Retina (tissue), 1 donor: Measurements from ENCODE around the gene GBX1.

Experiments
- DNase-seq: peaks from one replicate; pipeline ENCODE4 v3.0.0-alpha.2; 2016

GBX1 gene

DNA sequence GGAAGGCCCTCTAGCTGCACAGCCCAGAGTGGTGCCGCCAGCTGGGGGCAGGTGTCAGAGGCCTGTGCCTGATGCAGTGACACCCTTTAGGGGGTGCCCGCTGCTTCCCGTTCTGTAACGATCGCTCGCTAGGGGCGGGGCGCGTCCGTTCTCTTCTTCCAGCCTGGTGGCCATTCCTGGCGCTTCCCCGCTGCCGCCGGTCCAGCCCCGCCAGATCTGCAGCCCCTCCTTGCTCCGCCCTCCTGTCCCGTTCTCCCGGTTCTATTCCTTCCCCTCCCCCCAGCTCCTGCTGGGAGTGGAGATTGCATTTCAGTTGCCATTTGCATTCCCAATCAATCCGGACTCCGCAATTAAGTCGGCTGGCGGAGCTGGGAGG lies 42.0 kb downstream of the GBX1 start:
- no peak for DNase-seq

DNA sequence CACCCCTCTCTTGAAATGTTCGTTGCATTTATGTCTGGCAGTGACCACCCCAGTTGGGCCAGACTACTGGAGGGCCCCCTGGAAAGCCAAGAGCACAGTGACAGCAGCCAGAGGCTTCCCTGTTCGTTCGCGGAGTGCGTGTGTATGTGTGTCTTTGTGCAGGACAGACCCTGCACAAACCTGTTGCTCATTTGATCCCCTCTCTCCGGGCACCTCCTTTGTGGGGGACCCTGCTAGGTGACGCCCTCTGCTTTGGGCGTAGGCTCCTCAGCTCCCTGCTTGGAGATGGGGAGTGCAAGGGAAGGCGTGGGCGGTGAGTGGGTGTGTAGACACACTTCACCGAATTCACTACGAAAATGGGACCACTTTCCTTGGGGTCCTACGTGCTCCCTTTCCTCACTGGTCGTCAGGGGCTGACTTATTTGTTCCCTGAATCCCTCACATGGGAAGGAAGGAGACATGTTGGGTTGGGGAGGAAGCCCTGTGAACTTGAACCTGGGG lies 42.5 kb downstream of the GBX1 start:
- no peak for DNase-seq

- no peak for DNase-seq
These were observed 43.0 kb downstream of the GBX1 start for GRCh38 chr7:151124481-151124880.

GRCh38 chr7:151123822-151124464 lies 43.6 kb downstream of the GBX1 start:
- DNase-seq: peak; percentile 90

- no peak for DNase-seq
These were observed 44.2 kb downstream of the GBX1 start for GRCh38 chr7:151123158-151123821.

DNA sequence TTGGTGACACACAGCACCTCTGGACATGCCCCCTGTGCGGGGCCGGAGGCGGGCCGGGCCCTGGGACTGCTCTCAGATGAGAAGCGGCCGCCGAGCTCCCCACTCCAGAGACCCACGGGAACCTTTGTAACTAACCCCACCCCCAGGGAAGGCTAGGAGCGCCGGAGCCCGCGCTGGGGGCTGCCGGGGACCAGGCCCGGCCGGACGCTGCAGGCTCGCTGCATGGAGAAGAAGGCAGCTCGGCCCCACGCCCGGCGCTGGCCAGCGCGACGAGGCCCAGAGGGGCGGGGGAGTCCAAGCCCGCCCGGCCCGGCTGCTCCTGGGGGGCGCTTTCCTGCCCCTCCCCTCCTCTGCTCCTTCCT lies 44.7 kb downstream of the GBX1 start:
- no peak for DNase-seq

- DNase-seq: peak; percentile 74
These were observed 45.2 kb downstream of the GBX1 start for GRCh38 chr7:151122276-151122675.

DNA sequence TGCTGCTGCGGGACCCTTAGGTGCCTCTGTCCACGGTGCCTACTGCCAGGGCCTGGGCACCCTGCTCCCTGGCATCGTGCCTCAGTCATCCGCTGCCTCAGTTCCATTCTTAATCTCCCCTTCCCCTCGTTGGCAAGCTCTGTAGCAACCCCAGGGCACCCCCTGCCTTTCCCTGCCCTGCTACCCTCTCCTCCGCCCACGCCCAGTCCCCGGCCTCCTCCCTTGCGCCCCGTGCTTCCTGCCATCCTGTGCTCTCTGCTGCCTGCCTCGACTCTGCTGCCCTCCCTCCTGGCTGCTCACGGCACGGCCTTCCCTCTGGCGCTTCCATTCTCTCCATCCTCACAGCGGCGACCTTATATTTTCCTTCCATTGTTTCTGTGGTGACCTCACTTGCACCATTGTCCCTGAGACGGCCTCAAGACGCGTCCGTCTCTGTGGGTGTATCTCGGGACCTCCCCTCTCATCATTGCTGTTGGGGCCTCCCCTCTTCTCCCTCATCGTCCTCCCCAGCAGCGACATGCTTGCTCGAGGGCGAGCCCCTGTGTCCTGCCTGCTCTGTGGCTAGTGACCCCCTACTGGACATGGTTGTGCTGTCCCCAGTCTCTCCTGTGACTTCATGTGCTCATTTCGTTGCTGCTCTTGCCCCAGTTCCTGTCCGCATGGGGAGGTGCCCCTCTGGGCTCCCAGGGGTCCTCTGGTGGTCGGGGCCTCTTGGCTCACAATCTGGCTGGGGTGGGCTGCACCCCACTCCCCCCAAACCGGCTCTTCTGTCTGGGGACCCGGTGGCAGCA lies 45.9 kb downstream of the GBX1 start:
- no peak for DNase-seq

- DNase-seq: no peak
These were observed 46.6 kb downstream of the GBX1 start for GRCh38 chr7:151120896-151121295.

- no peak for DNase-seq
These were observed 47.6 kb downstream of the GBX1 start for GRCh38 chr7:151119902-151120301.

DNA sequence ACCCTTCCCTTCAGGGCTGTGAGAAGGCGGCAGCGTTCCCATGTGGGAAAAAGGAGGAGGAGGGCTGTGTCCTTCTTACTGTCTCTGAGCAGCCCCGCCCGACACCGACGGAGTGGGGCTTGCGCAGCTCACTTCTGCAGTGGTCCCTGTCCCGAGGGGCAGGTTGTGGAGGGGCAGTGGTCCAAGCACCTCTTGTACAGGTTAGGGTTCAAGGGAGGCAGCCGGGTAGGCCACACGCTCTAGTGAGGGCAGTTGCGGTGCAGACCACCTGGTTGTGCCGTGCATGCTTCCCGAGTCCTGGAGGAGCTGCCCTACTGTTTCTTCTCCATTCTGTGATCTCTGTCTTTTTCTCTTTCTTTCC lies 48.5 kb downstream of the GBX1 start:
- no peak for DNase-seq

- no peak for DNase-seq
These were observed 49.1 kb downstream of the GBX1 start for GRCh38 chr7:151118108-151119054.

DNA sequence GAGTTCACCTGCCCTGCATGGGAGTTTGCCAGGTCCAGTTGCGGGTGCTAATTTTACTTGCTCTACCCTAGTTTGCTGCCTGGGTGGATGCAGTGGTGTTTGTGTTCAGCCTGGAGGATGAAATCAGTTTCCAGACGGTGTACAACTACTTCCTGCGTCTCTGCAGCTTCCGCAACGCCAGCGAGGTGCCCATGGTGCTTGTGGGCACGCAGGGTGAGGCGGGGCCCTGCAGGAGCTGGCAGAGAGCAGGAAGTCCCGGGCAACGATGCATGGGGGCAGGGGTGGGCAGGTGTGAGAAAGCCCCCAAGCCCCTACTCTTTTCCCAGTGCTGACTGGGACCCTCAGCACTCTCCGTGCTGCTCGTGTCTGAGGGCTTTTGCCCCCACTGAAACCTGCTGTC lies 49.9 kb downstream of the GBX1 start:
- DNase-seq: no peak

GRCh38 chr7:151116603-151117440 lies 50.7 kb downstream of the GBX1 start:
- no peak for DNase-seq

DNA sequence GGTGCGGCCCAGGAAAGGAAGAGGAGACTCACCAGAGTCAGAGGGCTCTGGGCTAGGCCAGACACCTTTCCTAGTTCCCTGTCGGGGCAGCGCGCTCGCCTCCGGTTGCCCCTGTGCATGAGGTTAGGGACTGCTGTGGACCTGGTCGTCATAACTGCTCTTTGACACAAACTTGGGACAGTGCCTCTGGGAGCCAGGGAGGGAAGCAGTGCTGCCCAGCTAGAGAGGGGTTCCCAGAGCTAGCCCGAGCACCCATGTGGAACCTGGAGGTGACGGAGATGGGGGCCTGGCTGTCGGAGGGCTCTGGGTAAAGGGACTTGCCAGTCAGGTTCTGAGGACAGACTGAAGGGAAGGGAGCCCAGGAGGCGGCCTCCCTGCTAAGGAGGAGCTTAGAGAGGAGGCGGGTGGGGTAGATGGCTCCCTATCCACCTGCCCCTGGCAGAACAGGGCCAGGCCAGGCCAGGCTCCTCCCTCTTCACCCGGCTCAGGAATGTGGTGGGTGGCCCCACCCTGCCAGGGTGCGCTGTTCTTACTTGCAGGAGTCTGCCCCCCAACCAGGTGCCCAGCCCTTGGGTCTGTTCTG lies 51.6 kb downstream of the GBX1 start:
- DNase-seq: no peak

GRCh38 chr7:151115121-151115835 lies 52.2 kb downstream of the GBX1 start:
- DNase-seq: no peak

DNA sequence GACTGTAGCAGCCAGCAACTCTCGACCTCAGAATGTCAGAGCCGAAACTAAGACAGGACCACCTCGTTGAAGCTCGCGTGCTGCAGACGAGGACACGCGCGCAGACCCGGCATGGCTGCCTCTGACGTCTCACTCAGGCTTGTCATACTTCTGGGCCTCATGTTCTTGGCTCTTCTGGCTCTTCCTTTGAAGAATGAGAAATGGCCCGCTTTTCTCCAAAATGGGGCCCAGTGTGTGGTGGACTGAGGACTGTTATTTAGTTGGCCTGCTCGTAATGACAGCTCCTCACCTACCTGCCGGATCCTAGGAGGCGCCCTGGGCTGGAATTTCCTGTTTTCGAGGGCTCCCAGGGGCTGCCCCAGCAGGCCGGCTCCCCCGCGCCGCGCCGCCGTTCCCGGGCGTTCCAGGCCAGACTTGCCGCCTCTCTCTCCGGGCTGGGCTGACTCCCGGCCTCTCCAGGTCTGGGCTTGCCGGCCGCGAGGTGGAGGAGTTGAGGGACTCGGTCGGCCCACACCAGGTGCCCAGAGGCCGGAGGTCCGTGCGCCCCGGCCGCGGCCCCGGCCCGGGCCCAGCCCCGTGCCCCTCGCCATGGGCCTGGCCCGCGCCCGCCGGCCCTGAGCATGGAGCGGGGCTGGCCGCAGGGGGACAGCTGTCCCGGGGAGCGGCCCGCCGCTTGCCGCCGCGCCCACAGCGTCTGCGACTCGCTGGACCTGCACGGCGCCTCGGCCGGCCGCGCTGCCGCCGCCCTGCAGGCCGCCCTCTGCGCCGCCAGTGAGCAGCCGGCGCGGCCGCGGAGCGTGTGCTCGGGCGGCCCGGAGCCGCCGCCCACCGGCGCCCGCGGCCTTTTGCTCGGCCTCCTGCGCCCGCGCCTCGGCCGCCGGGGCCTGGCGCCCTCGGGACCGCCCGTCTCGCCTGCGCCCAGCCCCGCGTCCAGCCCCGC lies 53.1 kb downstream of the GBX1 start:
- DNase-seq: no peak

DNA sequence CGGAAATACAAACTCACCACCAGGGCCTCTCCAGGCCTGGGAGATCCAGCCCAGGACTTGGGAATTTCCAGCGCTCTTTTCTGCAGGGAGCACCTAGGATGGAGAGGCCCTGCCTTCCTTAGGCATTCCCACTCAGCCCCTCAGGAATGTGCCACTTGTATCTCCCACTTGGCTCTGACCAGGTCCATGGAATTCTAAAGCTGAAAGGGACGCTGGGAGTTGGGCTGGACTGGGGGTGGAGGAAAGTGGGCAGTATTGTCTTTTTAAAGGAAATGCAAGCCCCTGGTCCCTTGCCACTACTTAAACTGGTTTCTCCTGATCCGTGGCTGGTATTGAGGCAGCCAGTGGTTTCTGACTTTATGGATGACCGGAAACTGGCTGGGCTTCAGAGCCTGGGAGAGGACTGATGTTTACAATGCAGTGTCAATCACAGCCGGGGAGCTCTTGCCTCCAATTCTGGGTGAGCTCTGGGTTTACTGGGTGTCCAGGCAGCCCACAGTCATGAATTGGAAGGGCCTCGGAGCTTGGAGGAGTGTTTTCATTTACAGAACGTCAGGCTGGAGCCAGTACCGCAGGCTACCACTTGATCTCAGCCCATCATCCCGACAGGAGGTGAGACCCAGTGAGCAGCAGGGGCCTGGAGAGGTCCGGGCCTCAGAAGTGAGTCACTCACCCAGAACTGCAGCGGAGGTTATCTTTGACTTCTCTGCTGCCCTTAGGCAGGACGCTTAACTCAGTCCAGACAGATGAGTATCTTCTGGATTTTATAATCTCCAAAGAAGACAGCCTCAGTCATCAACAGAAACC lies 53.9 kb downstream of the GBX1 start:
- DNase-seq: no peak
